Right forelimb (tissue), 1 donor: ENCODE measurements around the gene ASB13.

ENCODE experiments used
- DNase-seq: peaks from one replicate; pipeline ENCODE4 v3.0.0-alpha.2; 2018

The ASB13 gene

DNA sequence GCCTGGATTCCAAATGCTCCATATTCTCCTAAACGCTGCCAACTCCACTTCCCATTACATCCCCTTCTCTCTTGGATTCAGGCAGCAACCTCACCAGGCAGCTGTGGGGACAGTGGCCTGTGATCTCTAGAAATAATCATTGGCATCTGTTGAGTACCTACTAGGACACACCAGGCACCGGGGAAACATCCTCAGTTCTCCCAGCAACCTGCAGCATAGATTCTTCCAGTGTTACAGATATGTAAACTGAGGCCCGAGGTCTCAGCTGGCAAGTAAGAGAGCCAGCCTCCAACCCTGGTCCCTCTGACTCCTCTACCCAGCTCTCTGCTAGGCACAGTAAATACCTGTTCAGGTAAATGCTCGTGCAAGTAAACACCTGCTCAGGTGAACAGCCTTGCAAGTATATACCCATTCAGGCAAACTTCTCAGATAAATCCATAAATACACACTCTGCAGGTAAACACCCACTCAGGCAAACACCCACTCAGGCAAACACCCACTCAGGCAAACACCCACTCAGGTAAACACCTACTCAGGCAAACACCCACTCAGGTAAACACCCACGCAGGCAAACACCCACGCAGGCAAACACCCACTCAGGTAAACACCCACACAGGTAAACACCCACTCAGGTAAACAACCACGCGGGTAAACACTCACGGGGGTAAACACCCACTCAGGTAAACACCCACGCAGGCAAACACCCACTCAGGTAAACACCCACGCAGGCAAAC is 18.7 kb downstream of the ASB13 start:
- DNase-seq, result no peak

GRCh38 chr10:5645944-5646617 is 20.3 kb downstream of the ASB13 start:
- DNase-seq, result no peak

DNA sequence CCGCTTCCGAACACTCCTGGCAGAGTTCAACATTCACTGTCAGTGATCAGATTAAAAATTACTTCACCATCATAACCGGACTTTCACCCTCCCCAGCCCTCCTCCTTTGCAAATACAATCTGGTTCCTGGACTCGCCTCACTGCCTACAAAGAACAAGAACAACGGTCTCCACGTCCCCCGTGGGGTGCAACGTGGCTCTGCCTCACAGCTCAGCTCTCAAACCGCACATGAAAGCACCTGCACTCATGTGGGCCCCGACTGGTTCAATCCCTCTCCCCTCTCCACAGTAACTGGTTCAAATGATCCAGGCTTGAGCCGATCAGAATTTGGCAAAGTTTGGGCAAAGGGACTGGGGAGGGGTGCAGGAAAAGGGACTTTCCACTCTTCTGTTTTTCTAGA is 21.0 kb downstream of the ASB13 start:
- DNase-seq, result no peak

DNA sequence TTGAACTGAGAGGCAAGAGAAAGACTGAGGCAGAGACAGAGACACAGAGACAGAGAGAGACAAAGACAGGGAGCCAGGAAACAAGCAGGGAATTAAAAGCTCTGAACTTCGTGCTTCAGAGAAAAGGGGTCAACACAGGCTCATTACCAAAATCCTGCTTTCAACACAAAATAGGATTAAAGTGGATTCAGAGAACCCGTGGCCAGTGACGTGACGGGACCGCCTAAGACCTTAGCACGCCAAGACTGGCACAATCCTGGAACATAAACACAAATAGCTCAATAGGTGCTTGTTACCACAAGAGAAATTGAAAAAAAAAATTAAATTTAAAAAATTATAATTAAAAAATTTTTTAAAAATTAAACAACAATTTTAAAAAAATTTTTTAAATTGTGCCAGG is 21.5 kb downstream of the ASB13 start:
- no peak for DNase-seq

GRCh38 chr10:5643346-5644067 is 22.9 kb downstream of the ASB13 start:
- DNase-seq, result no peak

- DNase-seq, result no peak
Measured at GRCh38 chr10:5641501-5641900, 24.9 kb downstream of the ASB13 start.

GRCh38 chr10:5640501-5640900 is 25.9 kb downstream of the ASB13 start:
- DNase-seq, result no peak

GRCh38 chr10:5640036-5640435 is 26.4 kb downstream of the ASB13 start:
- no peak for DNase-seq

- DNase-seq, result no peak
Measured at GRCh38 chr10:5639066-5639465, 27.3 kb downstream of the ASB13 start.

- DNase-seq, result no peak
Measured at GRCh38 chr10:5638494-5638893, 27.9 kb downstream of the ASB13 start.

DNA sequence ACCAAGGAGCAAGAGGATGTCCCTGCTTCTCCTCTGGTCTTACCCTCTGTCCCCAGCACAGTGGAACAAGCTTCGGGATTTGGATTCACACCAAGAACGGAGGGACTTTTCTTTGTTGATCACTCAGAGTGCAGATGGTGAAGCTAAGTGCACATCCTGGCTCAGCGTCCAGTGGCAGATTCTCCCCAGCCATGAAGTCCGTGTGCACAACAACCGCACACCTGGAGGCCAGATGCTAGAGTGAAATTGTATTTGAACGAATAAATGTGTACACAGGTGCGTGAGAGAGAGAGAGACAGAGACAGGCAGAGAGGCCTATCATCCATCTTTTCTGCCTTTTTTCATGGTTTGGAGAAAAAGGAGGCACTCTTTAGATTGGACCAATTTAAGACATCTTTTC is 31.5 kb downstream of the ASB13 start:
- no peak for DNase-seq

DNA sequence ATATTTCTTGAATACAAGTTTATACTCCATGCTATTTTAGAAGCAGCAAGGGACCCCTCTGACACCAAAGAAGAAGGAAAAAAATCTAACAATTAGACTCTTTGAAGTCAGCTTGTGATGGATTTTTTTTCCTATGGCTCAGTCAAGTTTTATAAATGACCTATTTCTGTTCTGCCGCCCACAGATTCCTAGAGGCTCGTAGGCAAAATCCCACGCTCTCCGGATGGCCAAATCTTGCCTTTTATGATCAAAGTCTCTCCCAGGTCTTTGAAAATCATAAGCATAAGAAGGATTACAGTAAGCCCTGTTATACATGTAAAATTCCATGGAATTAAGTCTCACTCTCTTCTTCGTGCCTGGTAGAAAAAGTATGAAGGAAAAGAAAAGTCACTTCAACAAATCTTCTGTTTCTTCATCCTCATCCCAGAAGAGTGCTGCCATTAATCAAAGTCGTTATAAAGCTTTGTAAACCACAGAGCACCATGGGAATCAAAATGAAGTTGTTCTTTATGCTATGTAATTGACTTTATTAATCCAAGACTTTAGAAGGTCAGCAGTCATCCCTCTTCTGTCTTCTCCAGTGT is 33.1 kb downstream of the ASB13 start:
- no peak for DNase-seq

- no peak for DNase-seq
Measured at GRCh38 chr10:5632446-5632845, 33.9 kb downstream of the ASB13 start.

DNA sequence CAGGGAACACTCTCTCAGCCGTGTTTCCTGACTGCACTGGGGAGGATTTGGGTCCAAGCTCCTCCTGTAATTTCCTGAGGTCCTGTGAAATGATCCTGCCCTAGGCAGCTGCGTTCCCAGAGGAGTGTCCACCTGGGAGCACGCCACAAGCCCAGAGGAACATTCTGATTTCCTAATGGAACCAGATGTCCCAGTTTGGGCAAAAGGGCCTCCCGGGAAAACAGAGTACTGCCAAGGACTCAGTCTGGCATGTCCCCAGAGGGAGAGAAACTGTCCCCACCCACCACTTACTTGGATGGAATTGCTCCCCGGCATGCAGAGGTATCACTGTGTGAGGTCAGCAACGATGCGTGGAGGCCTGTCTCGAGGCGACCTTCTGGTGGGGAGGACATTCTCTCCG is 34.5 kb downstream of the ASB13 start:
- DNase-seq, result no peak

GRCh38 chr10:5630112-5630436 is 36.3 kb downstream of the ASB13 start:
- no peak for DNase-seq

DNA sequence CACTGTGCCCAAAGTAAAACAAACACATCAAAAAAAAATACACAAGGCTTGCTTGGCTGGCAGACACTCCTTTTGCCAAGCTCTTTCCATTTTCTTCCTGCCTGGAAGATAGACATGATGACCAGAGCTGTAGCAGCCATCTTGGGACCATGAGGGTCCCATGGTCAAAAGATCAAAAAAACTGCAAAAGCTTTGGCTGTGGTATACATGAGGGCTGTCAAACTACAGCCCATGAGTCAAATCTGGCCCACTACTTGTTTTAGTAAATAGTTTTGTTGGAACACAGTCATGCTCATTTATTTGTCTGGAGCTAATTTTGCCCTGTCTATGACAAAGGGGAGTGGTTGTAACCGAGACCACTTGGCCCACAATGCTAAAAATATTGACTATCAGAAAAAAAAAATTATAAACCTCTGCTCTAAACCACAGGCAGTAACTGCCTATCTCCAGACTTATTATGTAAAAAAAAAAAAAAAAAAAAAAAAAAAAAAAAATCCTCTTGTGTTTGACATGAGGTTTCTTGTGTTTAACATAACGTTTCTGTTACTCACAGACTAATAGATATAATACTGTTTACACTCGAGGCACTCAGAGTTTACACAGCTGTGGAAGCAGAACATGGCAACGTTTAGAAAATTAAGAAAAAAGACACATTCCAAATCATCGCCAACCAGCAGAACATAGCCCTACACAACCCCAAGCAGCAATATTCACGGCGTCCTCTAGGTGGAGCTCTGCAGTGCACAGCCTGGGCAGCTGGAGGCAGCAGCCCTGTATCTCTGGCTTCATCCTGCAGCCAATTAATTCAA is 36.9 kb downstream of the ASB13 start:
- peak; percentile 85 for DNase-seq

- peak; percentile 72 for DNase-seq
Measured at GRCh38 chr10:5628451-5629302, 37.7 kb downstream of the ASB13 start.

DNA sequence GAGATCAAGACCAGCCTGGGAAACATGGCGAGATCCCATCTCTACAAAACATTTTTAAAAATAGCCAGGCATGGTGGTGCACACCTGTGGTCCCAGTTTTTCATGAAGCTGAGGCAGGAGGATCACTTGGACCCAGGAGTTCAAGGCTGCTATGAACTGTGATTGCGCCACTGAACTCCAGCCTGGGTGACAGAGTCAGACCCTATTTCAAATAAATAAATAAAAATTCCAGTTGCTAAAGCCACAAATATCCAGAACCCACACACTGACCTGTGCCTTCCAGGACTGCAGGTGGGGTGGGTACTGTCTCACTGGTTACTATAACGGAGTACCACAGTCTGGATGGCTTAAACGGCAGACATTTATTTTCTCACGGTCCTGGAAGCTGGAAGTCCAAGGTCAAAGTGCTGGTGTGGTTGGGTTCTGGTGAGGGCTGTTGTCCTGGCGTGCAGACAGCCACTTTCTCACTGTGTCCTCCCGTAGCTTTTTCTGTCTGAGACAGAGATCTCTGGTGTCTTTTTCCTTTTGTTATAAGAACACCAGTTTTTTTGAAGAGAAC is 38.8 kb downstream of the ASB13 start:
- DNase-seq, result no peak

GRCh38 chr10:5625992-5626777 is 40.2 kb downstream of the ASB13 start:
- no peak for DNase-seq

DNA sequence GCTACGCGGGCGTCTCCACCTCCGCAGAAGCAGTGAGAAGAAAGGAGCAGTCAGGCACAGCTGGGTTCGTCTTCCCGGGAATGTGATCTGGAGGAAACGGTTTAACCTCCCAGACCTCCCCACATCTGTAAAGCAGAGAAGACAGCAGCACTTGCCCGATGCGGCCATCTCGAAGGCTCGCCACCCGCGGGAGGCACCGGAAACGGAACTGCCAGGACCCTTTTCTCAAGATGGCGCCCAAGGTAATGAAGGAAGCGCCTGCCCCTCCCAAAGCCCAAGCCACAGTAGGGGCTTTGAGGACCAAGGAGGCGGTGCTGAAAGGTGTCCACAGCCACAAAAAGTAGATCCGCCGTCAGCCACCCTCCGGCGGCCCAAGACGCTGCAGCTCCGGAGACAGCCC is 41.7 kb downstream of the ASB13 start:
- DNase-seq, result no peak
